ENCODE measurements around the gene KIF12. TPM values are rescaled to one million over a fixed set of nuclear protein-coding genes. Genes with fewer than 3 reads are reported as not detected.
"Not testable (repeated sequence)": the region's sequence is repeated elsewhere in the genome, so short reads cannot be mapped to it uniquely, and the experiment has no call there.

KIF12 gene
- total RNA-seq, 2 experiments from 2014 or later = not detected

DNA sequence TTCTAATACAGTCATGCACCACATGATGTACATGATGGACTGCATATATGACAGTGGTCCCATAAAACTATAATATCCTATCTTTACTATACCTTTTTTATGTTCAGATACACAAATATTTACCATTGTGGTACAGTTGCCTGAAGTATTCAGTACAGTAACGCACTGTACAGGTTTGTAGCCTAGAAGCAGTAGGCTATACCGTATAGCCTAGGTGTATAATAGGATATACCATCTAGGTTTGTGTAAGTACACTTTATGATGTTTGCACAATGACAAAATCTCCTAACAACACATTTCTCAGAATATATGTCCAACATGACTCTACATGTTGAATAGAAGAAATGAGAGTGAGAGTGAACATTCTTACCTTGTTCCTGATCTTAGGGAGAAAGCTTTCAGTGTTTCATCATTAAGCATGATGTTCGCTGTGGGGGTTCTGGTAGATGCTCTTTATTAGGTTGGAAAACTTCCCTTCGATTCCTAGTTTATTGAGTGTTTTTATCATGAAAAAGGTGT is 52.8 kb downstream of the KIF12 start:
- H3K9me3 Mint-ChIP-seq = peaks cover 1% of the 10 kb centered on the region
- no peaks in the 10 kb centered on the region for H3K36me3 Mint-ChIP-seq
- no peak overlapping the region for H3K27ac Mint-ChIP-seq
- no peak overlapping the region for H3K4me3 Mint-ChIP-seq
- no peaks in the 10 kb centered on the region for H3K27me3 Mint-ChIP-seq
- no peak for DNase-seq
- H3K4me1 Mint-ChIP-seq = no peaks in the 10 kb centered on the region

DNA sequence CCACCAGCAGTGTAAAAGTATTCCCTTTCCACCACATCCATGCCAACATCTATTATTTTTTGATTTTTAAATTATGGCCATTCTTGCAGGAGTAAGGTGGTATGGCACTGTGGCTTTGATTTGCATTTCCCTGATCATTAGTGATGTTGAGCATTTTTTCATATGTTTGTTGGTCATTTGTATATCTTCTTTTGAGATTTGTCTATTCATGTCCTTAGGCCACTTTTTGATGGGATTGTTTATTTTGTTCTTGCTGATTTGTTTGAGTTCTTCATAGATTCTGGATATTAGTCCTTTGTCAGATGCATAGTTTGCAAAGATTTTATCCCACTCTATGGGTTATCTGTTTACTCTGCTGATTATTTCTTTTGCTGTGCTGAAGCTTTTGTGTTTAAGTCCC is 55.4 kb downstream of the KIF12 start:
- H3K27me3 Mint-ChIP-seq, H3K9me3 Mint-ChIP-seq, H3K36me3 Mint-ChIP-seq, H3K4me1 Mint-ChIP-seq, H3K27ac Mint-ChIP-seq, DNase-seq, H3K4me3 Mint-ChIP-seq: not testable (repeated sequence)

Other genes starting within 250 kb of the KIF12 start
- gene ZNF618, start 223.0 kb downstream of the KIF12 start, total RNA-seq = under 1 TPM; 0.27 to 0.70 TPM
- not detected for gene AMBP, start 21.0 kb downstream of the KIF12 start, total RNA-seq
- 10 to 100 TPM; 11.4 to 12.2 TPM for gene COL27A1, start 56.2 kb upstream of the KIF12 start, total RNA-seq
- not detected for gene ORM1, start 223.8 kb upstream of the KIF12 start, total RNA-seq
- gene ORM2, start 230.6 kb upstream of the KIF12 start, total RNA-seq = not detected